Stimulated activated CD8-positive, alpha-beta memory T cell treated with anti-CD3 and anti-CD28 coated beads, Interleukin-2, amount 100 ng/mL, for 48 hours (primary cell): ENCODE measurements around the gene PNLIPRP3.
"Not testable (repeated sequence)": the region's sequence is repeated elsewhere in the genome, so short reads cannot be mapped to it uniquely, and the experiment has no call there.

Experiments used
- DNase-seq, 2 donors: peaks; one replicate each; pipeline ENCODE4 v3.0.0-alpha.2; 2020; ENCODE audit warnings: low read depth in 2 of 2

Gene PNLIPRP3

DNA sequence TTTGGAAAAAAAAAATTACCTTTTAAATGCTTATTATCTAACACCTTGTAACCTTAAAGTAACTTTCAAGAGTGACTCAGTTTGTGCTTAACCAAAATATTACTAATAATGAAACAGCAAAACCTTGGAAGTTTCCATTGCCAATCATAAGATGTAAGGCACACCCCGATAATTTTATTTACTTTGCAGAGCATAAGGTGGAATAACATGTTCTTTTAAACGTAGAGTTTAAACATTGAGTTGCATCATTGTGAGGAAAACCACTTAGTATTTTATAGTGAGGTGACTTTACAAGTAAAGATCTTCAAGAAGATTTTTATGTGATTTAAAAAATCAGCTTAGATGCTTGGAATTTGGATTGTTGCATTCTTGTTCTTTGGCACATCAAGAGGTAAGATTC lies at the start of gene PNLIPRP3:
TSS of gene PNLIPRP3 (plus strand) at position 177 of the 400 bp plus-strand sequence. CDS start at position 343, 166 bp downstream.
- no peak for DNase-seq

DNA sequence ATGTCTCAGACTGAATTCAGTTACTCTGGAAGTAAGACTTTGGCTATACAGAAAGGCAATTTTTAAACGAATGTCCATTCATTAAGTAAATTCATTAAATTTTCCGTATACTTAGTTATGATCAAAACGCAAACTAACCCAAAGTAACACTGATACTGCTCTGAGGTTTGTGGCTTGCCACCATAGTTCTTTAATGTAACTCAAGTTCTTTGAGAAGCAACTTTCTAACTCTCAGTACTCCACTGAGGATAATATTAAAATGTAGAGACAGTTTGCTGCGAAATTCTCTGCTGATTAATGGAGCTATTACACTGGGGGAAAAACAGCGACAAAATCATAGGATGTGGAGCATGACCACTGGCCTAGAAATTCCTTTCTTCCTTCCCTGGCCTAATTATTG lies 45.4 kb upstream of the PNLIPRP3 start:
- DNase-seq: no peak

- no peak for DNase-seq
These were observed 42.3 kb upstream of the PNLIPRP3 start for GRCh38 chr10:116385311-116385710.

- DNase-seq: no peak
These were observed 41.4 kb upstream of the PNLIPRP3 start for GRCh38 chr10:116385994-116386809.

DNA sequence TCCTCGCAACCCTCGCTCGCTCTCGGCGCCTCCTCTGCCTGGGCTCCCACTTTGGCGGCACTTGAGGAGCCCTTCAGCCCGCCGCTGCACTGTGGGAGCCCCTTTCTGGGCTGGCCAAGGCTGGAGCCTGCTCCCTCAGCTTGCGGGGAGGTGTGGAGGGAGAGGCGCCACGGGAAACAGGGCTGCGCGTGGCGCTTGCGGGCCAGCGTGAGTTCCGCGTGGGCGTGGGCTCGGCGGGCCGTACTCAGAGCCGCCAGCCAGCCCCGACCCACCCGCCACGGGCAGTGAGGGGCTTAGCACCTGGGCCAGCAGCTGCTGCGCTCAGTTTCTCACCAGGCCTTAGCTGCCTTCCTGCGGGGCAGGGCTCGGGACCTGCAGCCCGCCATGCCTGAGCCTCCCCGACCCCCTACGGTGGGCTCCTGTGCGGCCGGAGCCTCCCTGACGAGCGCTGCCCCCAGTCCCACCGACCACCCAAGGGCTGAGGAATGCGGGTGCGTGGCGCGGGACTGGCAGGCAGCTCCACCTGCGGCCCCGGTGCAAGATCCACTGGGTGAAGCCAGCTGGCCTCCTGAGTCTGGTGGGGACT lies 34.3 kb upstream of the PNLIPRP3 start:
- DNase-seq: not testable (repeated sequence)

- DNase-seq: no peak
These were observed 32.2 kb upstream of the PNLIPRP3 start for GRCh38 chr10:116395223-116395985.

DNA sequence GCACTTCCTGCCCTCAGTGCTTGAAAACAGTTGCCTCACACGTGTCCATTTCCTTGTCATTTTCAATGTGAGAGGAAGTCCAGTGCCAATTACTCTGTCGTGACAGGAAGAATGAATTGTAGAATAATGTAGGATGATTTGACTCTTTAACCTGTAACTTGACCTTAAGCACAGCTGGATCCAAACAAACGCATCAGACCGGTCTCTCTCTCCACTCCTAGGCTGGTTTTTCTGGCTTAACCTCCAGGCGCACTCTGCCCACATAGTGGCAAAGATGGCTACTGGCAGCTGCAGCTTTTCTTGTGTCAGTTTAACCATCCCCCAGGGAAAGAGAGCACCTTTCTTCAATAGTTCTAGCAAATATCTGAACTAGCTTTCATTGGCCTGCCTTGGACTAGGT lies 29.4 kb upstream of the PNLIPRP3 start:
- no peak for DNase-seq

DNA sequence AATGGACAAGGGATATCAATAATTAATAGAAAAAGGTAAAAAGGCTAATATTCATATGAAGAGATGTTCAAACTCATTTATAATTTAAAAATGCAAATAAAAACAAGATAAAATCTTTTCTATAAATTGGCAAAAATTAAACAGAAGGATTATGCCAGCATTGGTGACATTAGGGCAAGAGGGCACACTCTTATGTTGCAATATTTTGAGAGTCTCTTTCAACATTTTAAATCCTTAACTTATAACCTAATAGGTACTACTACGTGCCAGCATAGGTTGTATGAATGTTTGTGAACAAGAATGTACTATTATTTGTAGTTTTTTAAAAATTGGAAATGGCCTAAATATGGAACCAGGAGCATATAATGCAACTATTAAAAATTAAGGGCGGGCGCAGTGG lies 24.8 kb upstream of the PNLIPRP3 start:
- DNase-seq: no peak

DNA sequence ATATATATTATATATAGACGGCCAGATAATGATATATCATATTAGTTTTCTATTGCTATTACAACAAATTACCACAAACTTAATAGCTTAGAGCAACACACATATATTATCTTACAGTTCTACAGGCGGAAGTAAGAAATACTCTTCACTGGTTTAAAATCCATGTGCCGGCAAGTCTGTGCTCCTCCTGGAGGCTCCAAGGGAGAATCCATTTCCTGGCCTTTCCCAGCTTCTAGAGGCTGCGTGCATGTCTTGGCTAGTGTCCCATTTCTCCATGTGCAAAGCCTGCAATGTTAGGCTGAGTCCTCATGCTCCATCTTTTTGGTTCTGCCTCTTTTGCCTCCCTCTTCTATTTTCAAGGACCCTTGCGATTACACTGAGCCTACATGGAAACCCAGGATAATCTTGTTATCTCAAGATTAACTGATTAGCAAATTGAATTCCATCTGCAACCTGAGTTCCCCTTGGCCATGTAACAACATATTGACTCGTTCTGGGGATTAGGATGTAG lies 23.9 kb upstream of the PNLIPRP3 start:
- no peak for DNase-seq

- no peak for DNase-seq
These were observed 18.9 kb upstream of the PNLIPRP3 start for GRCh38 chr10:116408719-116409118.

- DNase-seq: no peak
These were observed 17.3 kb upstream of the PNLIPRP3 start for GRCh38 chr10:116410351-116410750.

DNA sequence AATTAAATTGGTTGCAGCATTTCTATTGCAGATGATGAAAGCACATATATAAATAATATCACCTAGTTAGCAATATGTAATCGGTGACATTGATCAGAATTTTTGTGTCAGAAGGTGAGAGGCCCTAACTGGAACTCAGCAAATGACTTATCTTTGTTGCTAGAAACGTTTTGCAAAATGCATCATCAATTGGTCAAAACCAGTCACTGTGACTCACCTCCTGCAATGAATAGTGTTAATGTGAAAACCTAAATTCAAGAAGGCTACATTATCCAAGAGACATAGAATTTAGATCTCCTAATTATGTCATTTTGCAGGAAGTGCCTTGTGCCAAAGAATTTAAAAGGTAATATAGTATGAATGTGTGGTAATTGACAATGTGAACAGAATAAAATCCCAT lies 9.8 kb upstream of the PNLIPRP3 start:
- DNase-seq: no peak

- no peak for DNase-seq
These were observed 9.3 kb upstream of the PNLIPRP3 start for GRCh38 chr10:116418389-116418788.

DNA sequence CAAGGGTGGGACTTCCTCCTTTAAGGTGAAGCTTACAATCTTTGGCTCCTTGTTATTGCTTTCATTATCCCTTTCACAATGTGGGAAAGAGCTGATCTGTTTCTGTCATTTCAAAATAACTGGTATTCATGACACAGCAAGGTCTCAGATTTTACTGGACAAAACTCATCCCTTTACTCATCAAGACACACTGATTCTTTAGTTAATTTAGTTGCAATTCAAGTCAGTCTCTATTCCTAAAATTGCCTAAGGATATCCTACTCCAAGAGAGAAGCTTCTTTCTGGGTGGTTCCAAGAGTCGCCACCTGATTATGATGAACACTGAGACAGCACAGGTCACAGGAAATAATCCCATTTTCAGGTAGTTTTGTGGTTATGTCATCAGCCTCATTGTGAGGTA lies 5.8 kb upstream of the PNLIPRP3 start:
- no peak for DNase-seq

DNA sequence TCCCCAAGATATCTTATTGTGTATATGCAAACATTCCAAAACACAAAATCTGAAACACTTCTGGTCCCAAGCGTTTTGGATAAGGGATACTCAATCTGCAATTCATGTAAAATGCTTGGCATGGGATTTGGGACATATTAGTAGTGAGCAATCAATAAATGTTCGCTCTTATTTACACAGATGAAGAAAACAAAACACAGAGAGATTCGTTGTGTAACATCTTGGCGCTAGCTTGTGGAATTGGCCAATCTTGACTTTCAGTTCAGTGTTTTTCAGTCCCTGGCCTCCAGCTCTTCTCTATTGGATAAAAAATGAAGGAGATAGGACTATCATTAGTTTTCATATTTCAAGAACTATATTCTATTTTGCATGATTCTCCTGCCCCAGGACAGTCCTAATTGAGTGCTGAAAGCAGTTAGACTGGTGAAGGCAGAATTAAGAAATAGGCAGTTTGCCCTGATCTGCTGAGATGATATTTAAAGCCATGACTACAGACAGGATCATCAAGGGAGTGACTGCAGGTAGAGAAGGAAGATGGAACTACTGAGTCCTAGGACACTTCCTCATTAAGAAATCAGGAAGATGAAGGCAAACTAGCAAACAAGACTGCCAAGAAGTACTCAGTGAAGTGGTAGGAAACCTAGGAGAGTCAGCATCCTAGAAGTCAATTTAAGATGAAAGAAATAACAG lies 1.8 kb downstream of the PNLIPRP3 start:
- no peak for DNase-seq

- DNase-seq: no peak
These were observed 2.6 kb downstream of the PNLIPRP3 start for GRCh38 chr10:116430288-116430687.

DNA sequence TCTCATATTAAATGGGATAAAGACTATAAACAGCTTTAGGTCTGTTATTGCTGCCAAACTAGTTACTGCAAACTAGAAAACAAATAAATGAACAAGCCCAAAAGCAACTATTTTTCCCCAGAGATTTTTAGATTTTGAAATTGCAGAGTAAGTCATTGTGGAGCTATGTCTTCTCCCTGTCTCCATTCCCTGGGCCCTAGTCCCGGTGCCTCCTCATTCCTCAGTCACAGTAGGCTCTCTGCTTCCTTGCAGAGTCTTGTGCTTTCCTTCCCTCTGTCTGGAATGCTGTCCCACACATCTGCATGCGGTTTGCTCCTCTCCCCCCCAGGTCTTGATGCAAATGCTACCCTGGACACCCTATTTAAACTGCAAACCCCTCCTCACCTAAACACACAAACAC lies 4.0 kb downstream of the PNLIPRP3 start:
- DNase-seq: no peak

GRCh38 chr10:116437076-116437692 lies 9.5 kb downstream of the PNLIPRP3 start:
- no peak for DNase-seq

- DNase-seq: no peak
These were observed 12.8 kb downstream of the PNLIPRP3 start for GRCh38 chr10:116440330-116441030.

DNA sequence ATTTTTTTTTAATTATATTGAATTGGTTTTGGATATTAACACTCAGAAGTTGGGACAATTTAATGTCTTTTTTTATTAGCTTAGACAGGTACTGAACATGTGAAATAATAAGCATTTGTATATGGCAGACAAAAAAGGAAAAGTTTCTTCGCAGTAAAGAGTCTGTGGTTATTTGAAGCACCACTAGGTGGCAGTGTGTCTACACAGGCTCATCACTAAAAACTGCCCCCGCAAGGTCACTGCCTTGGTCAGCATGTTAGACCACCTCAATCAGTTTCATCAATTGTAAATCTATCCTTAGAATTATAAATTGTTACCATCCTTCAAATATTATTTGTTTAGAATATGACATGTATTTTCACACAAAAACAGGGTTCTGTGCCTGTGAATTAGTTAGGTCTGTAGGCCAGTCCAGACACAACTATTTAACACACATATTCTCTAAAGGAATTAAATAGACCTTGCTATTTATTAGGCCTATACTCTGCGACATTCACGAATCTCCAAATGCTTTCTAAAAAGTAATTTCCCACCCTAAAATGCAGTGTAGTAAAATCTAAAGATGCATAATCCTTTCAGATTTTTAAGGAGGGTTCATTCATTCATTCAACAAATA lies 17.0 kb downstream of the PNLIPRP3 start:
- no peak for DNase-seq
